GM21381 (cell line): Measurements from ENCODE around the gene ZNF12.

Experiments
- ATAC-seq: cut with Tn5 transposase; IDR thresholded peaks from one replicate; pipeline ENCODE4 v1.9.1; 2021; ENCODE audit warnings: mild to moderate bottlenecking, moderate library complexity; ENCODE audit not compliant: unreplicated experiment

The ZNF12 gene

DNA sequence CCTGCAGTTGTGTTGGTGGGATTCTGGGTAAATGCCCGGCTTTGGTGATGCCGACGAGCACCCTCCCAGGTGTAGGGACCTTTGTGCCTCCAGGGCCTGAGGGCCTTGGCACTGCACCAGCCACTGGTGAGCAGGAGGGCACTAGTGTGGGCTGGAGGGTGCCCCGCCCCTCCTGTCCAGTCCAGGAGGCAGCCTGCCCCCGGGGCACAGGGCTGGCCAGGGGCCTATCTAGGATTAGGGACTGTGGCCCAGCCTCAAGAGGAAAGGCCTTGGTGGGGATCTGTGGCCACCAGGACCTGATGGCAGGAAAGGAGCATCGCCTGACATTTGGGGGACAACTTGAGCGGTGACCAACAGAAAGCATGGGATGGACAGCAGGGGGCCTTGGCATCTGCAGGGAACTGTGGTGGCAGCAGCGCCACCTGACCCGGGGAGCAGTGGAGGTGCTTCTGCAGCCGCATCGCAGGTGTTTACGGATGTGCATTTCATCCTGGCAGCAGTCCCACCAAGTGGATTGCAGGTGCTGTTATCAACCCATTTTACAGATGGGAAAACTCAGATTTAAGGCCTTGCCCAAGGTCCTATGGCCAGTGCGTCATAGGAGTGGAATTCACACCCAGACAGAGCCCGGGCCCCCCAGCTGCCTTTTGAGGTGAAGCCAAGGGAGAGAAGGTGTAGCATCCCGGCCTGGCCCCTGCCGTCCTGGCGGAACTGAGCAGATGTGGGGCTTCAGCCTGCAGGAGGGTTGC, 58.5 kb downstream of the ZNF12 start:
- ATAC-seq: no peak

- no peak for ATAC-seq
These were observed 59.2 kb downstream of the ZNF12 start for GRCh38 chr7:6647541-6647940.

DNA sequence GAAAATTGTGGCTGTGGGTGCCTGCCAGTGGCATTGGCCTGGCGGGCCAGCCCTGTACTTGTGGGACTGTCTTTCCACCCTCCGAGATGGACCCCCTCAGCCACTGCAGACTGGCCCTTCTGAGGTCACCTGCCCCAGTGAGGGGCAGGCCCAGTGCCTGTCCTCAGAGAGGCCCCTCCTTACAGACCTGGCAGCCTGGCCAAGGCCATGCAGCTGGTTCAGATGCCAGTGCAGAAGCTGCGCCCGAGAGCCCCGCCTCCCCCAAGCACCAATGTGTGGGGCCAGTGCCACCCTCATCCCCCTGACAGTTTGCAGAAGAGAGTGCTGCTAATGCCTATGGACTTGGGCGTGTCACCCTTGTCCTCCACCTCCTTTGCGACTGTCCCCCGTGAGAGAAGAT, 59.7 kb downstream of the ZNF12 start:
- ATAC-seq: no peak

- no peak for ATAC-seq
These were observed 60.3 kb downstream of the ZNF12 start for GRCh38 chr7:6646465-6646864.

- no peak for ATAC-seq
These were observed 62.0 kb downstream of the ZNF12 start for GRCh38 chr7:6644728-6645127.

DNA sequence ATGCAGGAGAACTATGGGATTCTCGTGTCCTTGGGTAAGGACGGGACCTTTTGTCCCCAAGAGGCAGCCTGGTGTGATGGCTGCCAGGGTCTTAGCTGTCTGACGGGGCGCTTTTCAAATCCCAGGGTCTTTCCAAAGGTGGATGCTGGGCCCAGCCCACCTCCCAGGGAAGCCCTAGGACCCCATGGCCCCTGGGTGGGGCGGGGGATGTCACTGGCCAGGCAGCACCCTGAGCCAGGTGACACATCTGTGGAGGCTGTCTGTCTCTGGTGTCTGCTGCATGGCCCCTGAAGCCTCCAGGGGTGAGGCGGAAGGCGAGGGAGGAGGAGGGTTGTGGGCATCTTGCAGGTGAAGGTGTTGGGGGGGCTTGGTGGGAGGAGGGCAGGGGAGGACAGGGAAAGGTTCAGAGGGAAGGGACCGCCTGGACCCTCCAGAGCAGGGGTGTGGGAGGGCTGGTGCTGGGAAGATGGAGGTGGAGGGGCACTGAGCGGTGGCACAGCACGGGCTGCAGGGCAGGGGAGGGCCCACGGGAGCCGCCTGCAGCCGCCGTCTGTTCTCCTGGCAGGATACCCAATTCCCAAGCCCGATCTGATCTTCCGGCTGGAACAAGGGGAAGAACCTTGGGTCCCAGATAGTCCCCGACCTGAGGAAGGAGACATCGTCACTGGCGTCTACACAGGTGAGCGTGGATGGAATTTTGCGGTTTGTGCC, 62.7 kb downstream of the ZNF12 start:
- no peak for ATAC-seq

- ATAC-seq: no peak
These were observed 63.7 kb downstream of the ZNF12 start for GRCh38 chr7:6642861-6643640.

- no peak for ATAC-seq
These were observed 64.4 kb downstream of the ZNF12 start for GRCh38 chr7:6642239-6642839.

DNA sequence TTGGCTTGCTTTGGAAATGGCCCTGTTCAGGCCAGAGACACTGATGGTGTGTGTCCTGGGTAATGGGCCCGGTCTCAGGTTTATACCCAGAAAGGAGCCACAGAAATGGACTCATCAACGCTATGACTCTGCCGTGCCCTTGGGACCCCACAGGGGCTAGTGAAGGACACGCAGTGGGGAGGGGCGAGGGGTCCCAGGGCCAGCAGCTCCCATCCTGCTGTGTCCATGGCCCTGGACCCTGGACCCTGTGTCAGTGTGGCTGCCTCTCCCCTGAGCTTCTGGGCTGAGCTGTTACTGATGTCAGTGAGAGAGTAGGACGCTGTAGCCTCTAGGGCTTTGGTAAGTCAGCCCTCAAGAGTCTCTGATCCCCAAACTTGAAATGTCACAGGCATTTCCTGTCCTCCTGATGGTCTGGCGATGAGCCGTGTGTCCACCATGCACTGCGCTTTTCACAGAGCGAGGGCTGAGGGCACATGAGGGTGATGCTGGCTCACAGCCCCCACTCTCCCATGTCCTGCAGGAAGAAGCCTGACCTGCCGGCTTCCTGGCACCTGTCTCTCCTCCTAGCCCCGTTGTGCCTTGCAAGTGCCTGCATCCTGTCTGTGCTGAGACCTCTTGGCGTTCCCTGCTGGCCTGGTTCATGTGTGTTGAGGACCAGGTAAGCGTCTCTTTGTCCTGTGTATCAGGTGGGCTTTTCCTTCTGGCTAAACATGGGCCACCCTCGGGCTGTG, 65.3 kb downstream of the ZNF12 start:
- ATAC-seq: no peak

GRCh38 chr7:6640246-6640721, 66.5 kb downstream of the ZNF12 start:
- no peak for ATAC-seq

- ATAC-seq: no peak
These were observed 67.1 kb downstream of the ZNF12 start for GRCh38 chr7:6639627-6640026.

- no peak for ATAC-seq
These were observed 67.7 kb downstream of the ZNF12 start for GRCh38 chr7:6639032-6639431.
